ENCODE measurements around the gene PAPLN. TPM values are rescaled to one million over a fixed set of nuclear protein-coding genes. Genes with fewer than 3 reads are reported as not detected.

The PAPLN gene
- total and polyA plus RNA-seq, 4 experiments from 2014 or later: 0.11 to 0.50 (median 0.25) TPM

DNA sequence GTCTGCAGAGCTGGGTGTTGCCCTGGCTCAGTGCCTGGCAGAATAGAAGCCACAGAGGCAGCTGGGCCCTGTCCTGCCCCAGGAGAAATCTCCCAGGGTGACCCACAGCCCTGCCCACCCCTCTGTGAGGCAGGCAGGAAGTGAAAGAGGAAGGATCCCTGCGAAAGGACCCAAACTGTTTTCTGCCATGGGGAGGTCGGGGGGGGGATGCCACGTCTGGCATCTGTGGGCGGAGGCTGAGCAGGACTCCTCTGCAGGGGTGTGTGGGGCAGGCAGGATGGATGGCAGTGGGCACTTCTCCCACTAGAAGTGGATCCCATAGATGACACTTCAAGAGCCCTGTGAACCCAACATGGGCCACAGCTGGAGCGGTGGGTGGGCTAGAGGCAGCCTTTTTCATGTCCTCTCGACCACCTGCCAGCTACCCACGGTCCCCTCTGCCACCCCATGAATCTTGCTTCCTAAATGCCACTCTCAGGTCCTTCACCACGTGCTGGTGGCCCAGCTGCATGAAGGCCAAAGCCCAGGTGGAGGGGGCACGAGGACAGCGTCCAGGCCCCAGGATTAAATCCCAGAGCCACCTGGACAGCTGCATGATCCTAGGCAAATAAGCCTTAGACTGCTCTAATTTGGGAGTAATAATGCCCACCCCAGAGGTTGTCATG is 3.6 kb downstream of the PAPLN start:
- Mint-ChIP-seq H3K4me1 (peaks cover 18 to 35% (median 27%) of the 10 kb centered on the region in 4 donors), H3K9me3 (peaks cover 0 to 2% (median 0%) of the 10 kb centered on the region in 8 donors), H3K4me3 (peak overlapping the region in 1 of 8 donors; percentile 25), H3K27me3 (peaks cover 41 to 45% of the 10 kb centered on the region in 2 donors), H3K36me3 (no peaks in the 10 kb centered on the region), H3K27ac (no peak overlapping the region)
- H3K9me3 ChIP-seq (ENCODE audit: control insufficient read depth in 1 of 2, low read length in 2 of 2): no peaks in the 10 kb centered on the region
- peaks cover 13% of the 10 kb centered on the region for H3K27me3 ChIP-seq (ENCODE audit: insufficient read depth, low read length)
- intact Hi-C loops (cut with micrococcal nuclease): no loop called here
- H3K4me1 ChIP-seq (ENCODE audit: insufficient read depth, low read length): peaks cover 21% of the 10 kb centered on the region
- no peak overlapping the region for H3K4me3 ChIP-seq (ENCODE audit: low read length in 2 of 2)
- no peak overlapping the region for H3K27ac ChIP-seq (ENCODE audit: low read depth, low read length)
- ChIA-PET POLR2A (ENCODE audit: partially characterized antibody) (no interaction called here), CTCF (ENCODE audit: partially characterized antibody) (no interaction called here)
- no peak for DNase-seq
- H3K36me3 ChIP-seq (ENCODE audit: insufficient read depth, low read length): no peaks in the 10 kb centered on the region

GRCh38 chr14:73241481-73242165 is 4.3 kb downstream of the PAPLN start:
- Histone ChIP-seq H3K4me1 (ENCODE audit: insufficient read depth, low read length) (peaks cover 21% of the 10 kb centered on the region), H3K4me3 (ENCODE audit: low read length in 2 of 2) (no peak overlapping the region), H3K27me3 (ENCODE audit: insufficient read depth, low read length) (peaks cover 13% of the 10 kb centered on the region), H3K27ac (ENCODE audit: low read depth, low read length) (no peak overlapping the region), H3K36me3 (ENCODE audit: insufficient read depth, low read length) (no peaks in the 10 kb centered on the region), H3K9me3 (ENCODE audit: control insufficient read depth in 1 of 2, low read length in 2 of 2) (no peaks in the 10 kb centered on the region)
- POLR2A ChIA-PET (ENCODE audit: partially characterized antibody): no interaction called here
- Mint-ChIP-seq H3K4me3 (no peak overlapping the region), H3K9me3 (peaks cover 0 to 2% (median 0%) of the 10 kb centered on the region in 8 donors), H3K4me1 (peaks cover 20 to 33% (median 26%) of the 10 kb centered on the region in 4 donors), H3K27ac (peak overlapping the region in 1 of 7 donors; percentile 71), H3K36me3 (no peaks in the 10 kb centered on the region), H3K27me3 (peaks cover 36 to 41% of the 10 kb centered on the region in 2 donors)
- CTCF ChIA-PET (ENCODE audit: partially characterized antibody): no interaction called here
- intact Hi-C loops (cut with micrococcal nuclease): no loop called here
- DNase-seq: no peak

DNA sequence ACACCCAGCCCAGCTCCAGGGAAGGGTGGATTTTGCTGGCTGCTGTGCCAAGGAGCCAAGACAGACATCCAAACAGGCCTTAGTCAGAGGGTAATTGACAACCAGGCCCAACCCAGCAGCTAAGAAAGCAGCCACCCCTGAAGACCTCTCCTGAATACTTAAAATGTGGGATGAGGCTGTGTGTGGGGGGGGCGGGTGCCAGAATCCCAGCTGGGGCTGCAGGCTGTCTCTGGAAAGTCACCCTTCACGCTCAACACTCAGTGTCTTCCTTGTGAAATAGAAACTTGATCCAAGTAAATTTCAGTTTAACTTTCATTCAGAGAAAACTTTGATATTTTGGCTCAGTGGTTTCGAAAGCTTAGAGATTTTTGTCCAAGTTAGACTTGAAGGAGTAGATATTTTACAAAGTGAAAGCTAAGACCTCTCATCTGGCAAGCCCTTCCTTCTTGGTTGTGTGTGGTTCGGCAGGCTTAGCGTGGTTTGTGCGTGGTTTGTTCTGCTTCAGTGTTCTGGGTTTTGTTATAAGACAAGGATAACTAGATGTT is 5.1 kb downstream of the PAPLN start:
- CTCF ChIA-PET (ENCODE audit: partially characterized antibody): interaction anchor here (1.0 kb wide), 1 partner anchor 10 kb away, joined by 4 read pairs; no protein-coding TSS in a partner anchor
- intact Hi-C loops (cut with micrococcal nuclease): no loop called here
- POLR2A ChIA-PET (ENCODE audit: partially characterized antibody): no interaction called here
- no peak overlapping the region for H3K27ac ChIP-seq (ENCODE audit: low read depth, low read length)
- no peaks in the 10 kb centered on the region for H3K36me3 Mint-ChIP-seq
- no peaks in the 10 kb centered on the region for H3K9me3 ChIP-seq (ENCODE audit: control insufficient read depth in 1 of 2, low read length in 2 of 2)
- H3K27me3 ChIP-seq (ENCODE audit: insufficient read depth, low read length): peaks cover 13% of the 10 kb centered on the region
- no peak for DNase-seq
- H3K27ac Mint-ChIP-seq: no peak overlapping the region
- H3K4me1 ChIP-seq (ENCODE audit: insufficient read depth, low read length): peaks cover 14% of the 10 kb centered on the region
- no peak overlapping the region for H3K4me3 ChIP-seq (ENCODE audit: low read length in 2 of 2)
- peaks cover 0 to 2% (median 0%) of the 10 kb centered on the region in 8 donors for H3K9me3 Mint-ChIP-seq
- H3K36me3 ChIP-seq (ENCODE audit: insufficient read depth, low read length): no peaks in the 10 kb centered on the region
- H3K27me3 Mint-ChIP-seq: peaks cover 34 to 43% of the 10 kb centered on the region in 2 donors
- peaks cover 21 to 34% (median 27%) of the 10 kb centered on the region in 4 donors for H3K4me1 Mint-ChIP-seq
- H3K4me3 Mint-ChIP-seq: peak overlapping the region in 5 of 8 donors; percentile 50 to 72 (median 62)

GRCh38 chr14:73243341-73243740 is 6.0 kb downstream of the PAPLN start:
- Histone ChIP-seq H3K27ac (ENCODE audit: low read depth, low read length) (no peak overlapping the region), H3K4me1 (ENCODE audit: insufficient read depth, low read length) (peaks cover 11% of the 10 kb centered on the region), H3K9me3 (ENCODE audit: control insufficient read depth in 1 of 2, low read length in 2 of 2) (no peaks in the 10 kb centered on the region), H3K36me3 (ENCODE audit: insufficient read depth, low read length) (no peaks in the 10 kb centered on the region), H3K27me3 (ENCODE audit: insufficient read depth, low read length) (peaks cover 12% of the 10 kb centered on the region), H3K4me3 (ENCODE audit: low read length in 2 of 2) (no peak overlapping the region)
- Mint-ChIP-seq H3K4me1 (peaks cover 20 to 38% (median 32%) of the 10 kb centered on the region in 4 donors), H3K9me3 (peaks cover 0 to 2% (median 0%) of the 10 kb centered on the region in 8 donors), H3K36me3 (no peaks in the 10 kb centered on the region), H3K27ac (no peak overlapping the region), H3K4me3 (peak overlapping the region in 4 of 8 donors; percentile 7 to 62 (median 51)), H3K27me3 (peaks cover 34 to 44% of the 10 kb centered on the region in 2 donors)
- POLR2A ChIA-PET (ENCODE audit: partially characterized antibody): no interaction called here
- CTCF ChIA-PET (ENCODE audit: partially characterized antibody): interaction anchor here (1.0 kb wide), 1 partner anchor 11 kb away, joined by 4 read pairs; no protein-coding TSS in a partner anchor
- intact Hi-C loops (cut with micrococcal nuclease): no loop called here
- DNase-seq: no peak

GRCh38 chr14:73243748-73244147 is 6.4 kb downstream of the PAPLN start:
- peaks cover 9% of the 10 kb centered on the region for H3K27me3 ChIP-seq (ENCODE audit: insufficient read depth, low read length)
- no peaks in the 10 kb centered on the region for H3K9me3 ChIP-seq (ENCODE audit: control insufficient read depth in 1 of 2, low read length in 2 of 2)
- no peak overlapping the region for H3K4me3 ChIP-seq (ENCODE audit: low read length in 2 of 2)
- no peak overlapping the region for H3K27ac ChIP-seq (ENCODE audit: low read depth, low read length)
- H3K4me1 ChIP-seq (ENCODE audit: insufficient read depth, low read length): peaks cover 7% of the 10 kb centered on the region
- peaks cover 32 to 39% of the 10 kb centered on the region in 2 donors for H3K27me3 Mint-ChIP-seq
- intact Hi-C loops (cut with micrococcal nuclease): no loop called here
- no peaks in the 10 kb centered on the region for H3K36me3 ChIP-seq (ENCODE audit: insufficient read depth, low read length)
- DNase-seq: no peak
- H3K4me3 Mint-ChIP-seq: peak overlapping the region in 4 of 8 donors; percentile 9 to 55 (median 34)
- H3K9me3 Mint-ChIP-seq: no peaks in the 10 kb centered on the region
- POLR2A ChIA-PET (ENCODE audit: partially characterized antibody): no interaction called here
- CTCF ChIA-PET (ENCODE audit: partially characterized antibody): interaction anchor here (1.0 kb wide), 1 partner anchor 11 kb away, joined by 4 read pairs; no protein-coding TSS in a partner anchor
- H3K36me3 Mint-ChIP-seq: no peaks in the 10 kb centered on the region
- no peak overlapping the region for H3K27ac Mint-ChIP-seq
- H3K4me1 Mint-ChIP-seq: peaks cover 17 to 34% (median 29%) of the 10 kb centered on the region in 4 donors

DNA sequence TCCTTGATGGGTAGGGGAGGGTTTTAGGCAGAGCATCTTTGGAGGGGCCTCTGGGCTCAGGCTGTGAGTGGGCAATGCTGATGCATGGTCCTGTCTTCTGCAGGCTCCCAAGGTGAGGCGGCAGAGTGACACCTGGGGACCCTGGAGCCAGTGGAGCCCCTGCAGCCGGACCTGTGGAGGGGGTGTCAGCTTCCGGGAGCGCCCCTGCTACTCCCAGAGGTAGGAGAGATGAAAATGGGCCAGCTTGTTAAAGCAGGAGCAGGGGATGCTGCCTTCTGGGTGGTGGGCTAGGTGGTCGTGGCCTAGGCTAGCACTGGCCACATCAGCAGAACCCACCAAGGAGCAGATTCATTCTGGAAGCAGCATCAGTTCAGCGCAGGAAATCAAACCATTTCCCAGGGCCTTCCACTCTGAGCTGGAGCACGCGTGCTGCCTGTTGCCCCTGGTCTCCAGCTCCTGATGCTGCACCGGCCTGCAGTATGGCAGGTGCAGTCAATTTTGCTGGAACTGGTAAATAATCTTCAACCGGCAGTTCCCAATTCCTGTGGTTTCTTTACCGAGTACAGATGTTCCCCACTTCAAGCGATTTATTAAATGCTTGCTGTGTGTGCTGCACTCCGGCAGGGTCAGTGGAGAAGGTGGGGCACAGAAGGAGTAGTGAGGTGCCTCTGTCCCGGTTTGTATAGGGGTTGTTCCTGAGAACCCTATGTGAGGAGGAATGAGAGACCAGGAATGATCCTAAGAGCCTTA is 7.4 kb downstream of the PAPLN start:
- ChIA-PET POLR2A (ENCODE audit: partially characterized antibody) (interaction anchor here (0.8 kb wide), 1 partner anchor 9 kb away, joined by 4 read pairs; no protein-coding TSS in a partner anchor), CTCF (ENCODE audit: partially characterized antibody) (no interaction called here)
- Mint-ChIP-seq H3K9me3 (no peaks in the 10 kb centered on the region), H3K4me3 (peak overlapping the region; percentile 32 to 72 (median 58)), H3K27ac (peak overlapping the region in 2 of 7 donors; percentile 57 to 77), H3K36me3 (no peaks in the 10 kb centered on the region), H3K27me3 (peaks cover 25 to 36% of the 10 kb centered on the region in 2 donors), H3K4me1 (peaks cover 15 to 31% (median 28%) of the 10 kb centered on the region in 4 donors)
- intact Hi-C loops (cut with micrococcal nuclease): no loop called here
- DNase-seq: no peak
- H3K4me3 ChIP-seq (ENCODE audit: low read length in 2 of 2): no peak overlapping the region
- peaks cover 7% of the 10 kb centered on the region for H3K4me1 ChIP-seq (ENCODE audit: insufficient read depth, low read length)
- no peaks in the 10 kb centered on the region for H3K9me3 ChIP-seq (ENCODE audit: control insufficient read depth in 1 of 2, low read length in 2 of 2)
- H3K36me3 ChIP-seq (ENCODE audit: insufficient read depth, low read length): no peaks in the 10 kb centered on the region
- H3K27ac ChIP-seq (ENCODE audit: low read depth, low read length): no peak overlapping the region
- peaks cover 4% of the 10 kb centered on the region for H3K27me3 ChIP-seq (ENCODE audit: insufficient read depth, low read length)
